ENCODE results near the gene P2RX4.

Gene P2RX4

GRCh38 chr12:121170611-121171260 lies 39.2 kb upstream of the P2RX4 start:
- Histone ChIP-seq H3K4me3 (ENCODE audit: insufficient read depth, low read depth, low read length, poor library complexity, severe bottlenecking) (no peak overlapping the region), H3K27ac (ENCODE audit: insufficient read depth, low read length, poor library complexity, severe bottlenecking) (no peak overlapping the region), H3K9me3 (ENCODE audit: control insufficient read depth, low read length) (no peaks in the 10 kb centered on the region), H3K4me1 (ENCODE audit: control insufficient read depth, insufficient read depth, low read length, poor library complexity, severe bottlenecking) (no peaks in the 10 kb centered on the region), H3K27me3 (replicated peaks; ENCODE audit: control insufficient read depth, insufficient read depth, low read length, poor library complexity, severe bottlenecking) (no peaks in the 10 kb centered on the region), H3K36me3 (ENCODE audit: control insufficient read depth, insufficient read depth, low read length) (peaks cover 9% of the 10 kb centered on the region)
- DNase-seq: no peak

GRCh38 chr12:121172145-121172544 lies 37.8 kb upstream of the P2RX4 start:
- Histone ChIP-seq H3K27ac (ENCODE audit: insufficient read depth, low read length, poor library complexity, severe bottlenecking) (no peak overlapping the region), H3K27me3 (replicated peaks; ENCODE audit: control insufficient read depth, insufficient read depth, low read length, poor library complexity, severe bottlenecking) (no peaks in the 10 kb centered on the region), H3K36me3 (ENCODE audit: control insufficient read depth, insufficient read depth, low read length) (peaks cover 6% of the 10 kb centered on the region), H3K4me1 (ENCODE audit: control insufficient read depth, insufficient read depth, low read length, poor library complexity, severe bottlenecking) (no peaks in the 10 kb centered on the region), H3K4me3 (ENCODE audit: insufficient read depth, low read depth, low read length, poor library complexity, severe bottlenecking) (no peak overlapping the region), H3K9me3 (ENCODE audit: control insufficient read depth, low read length) (no peaks in the 10 kb centered on the region)
- no peak for DNase-seq

- Histone ChIP-seq H3K27ac (ENCODE audit: insufficient read depth, low read length, poor library complexity, severe bottlenecking) (no peak overlapping the region), H3K9me3 (ENCODE audit: control insufficient read depth, low read length) (no peaks in the 10 kb centered on the region), H3K36me3 (ENCODE audit: control insufficient read depth, insufficient read depth, low read length) (peaks cover 5% of the 10 kb centered on the region), H3K4me1 (ENCODE audit: control insufficient read depth, insufficient read depth, low read length, poor library complexity, severe bottlenecking) (no peaks in the 10 kb centered on the region), H3K27me3 (replicated peaks; ENCODE audit: control insufficient read depth, insufficient read depth, low read length, poor library complexity, severe bottlenecking) (no peaks in the 10 kb centered on the region), H3K4me3 (ENCODE audit: insufficient read depth, low read depth, low read length, poor library complexity, severe bottlenecking) (no peak overlapping the region)
- no peak for DNase-seq
Observed at GRCh38 chr12:121175383-121176119, 34.4 kb upstream of the P2RX4 start.

DNA sequence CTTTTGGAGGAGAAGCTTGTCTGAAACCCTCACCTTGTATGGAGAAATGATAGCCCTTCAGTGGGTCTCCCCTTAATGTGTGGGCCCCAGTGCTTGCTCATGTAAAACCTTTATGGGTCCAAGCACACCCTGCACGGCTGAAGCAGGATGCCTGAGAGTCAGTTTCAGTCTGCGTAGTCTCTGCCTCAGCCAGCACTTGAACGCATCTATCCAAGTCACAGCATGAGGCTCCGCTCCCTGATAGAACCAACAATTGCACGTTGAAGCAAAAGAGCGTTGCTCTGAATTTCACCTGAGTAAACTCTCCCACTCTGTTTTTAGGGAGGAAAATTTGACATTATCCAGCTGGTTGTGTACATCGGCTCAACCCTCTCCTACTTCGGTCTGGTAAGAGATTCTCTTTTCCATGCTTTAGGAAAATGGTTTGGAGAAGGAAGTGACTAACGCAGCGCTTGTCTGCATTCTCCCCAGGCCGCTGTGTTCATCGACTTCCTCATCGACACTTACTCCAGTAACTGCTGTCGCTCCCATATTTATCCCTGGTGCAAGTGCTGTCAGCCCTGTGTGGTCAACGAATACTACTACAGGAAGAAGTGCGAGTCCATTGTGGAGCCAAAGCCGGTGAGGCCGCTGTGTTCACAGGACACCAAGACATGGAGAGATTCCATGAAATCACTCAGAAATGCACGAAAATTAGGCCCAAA lies 33.0 kb upstream of the P2RX4 start:
- DNase-seq: no peak
- H3K9me3 ChIP-seq (ENCODE audit: control insufficient read depth, low read length): no peaks in the 10 kb centered on the region
- no peak overlapping the region for H3K27ac ChIP-seq (ENCODE audit: insufficient read depth, low read length, poor library complexity, severe bottlenecking)
- H3K27me3 ChIP-seq (replicated peaks; ENCODE audit: control insufficient read depth, insufficient read depth, low read length, poor library complexity, severe bottlenecking): no peaks in the 10 kb centered on the region
- peaks cover 5% of the 10 kb centered on the region for H3K36me3 ChIP-seq (ENCODE audit: control insufficient read depth, insufficient read depth, low read length)
- H3K4me3 ChIP-seq (ENCODE audit: insufficient read depth, low read depth, low read length, poor library complexity, severe bottlenecking): no peak overlapping the region
- H3K4me1 ChIP-seq (ENCODE audit: control insufficient read depth, insufficient read depth, low read length, poor library complexity, severe bottlenecking): no peaks in the 10 kb centered on the region

DNA sequence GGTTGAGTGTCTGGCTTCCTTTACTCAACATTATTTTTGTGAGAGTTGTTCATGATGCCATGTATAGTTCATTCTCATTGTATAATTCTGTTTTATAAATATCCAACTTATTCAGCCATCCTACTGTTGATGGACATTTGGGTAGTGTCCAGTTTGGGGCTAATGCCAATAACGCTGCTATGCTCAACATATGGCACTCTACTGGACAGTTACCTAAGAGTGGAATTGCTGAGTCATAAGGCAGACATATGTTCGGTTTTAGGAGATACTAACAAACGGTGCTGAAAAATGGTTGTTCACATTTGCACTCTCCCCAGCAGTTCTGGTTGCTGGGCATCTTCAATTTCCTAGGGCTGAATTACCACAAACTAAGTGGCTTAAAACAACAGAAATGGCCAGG lies 28.7 kb upstream of the P2RX4 start:
- no peak overlapping the region for H3K27ac ChIP-seq (ENCODE audit: insufficient read depth, low read length, poor library complexity, severe bottlenecking)
- H3K27me3 ChIP-seq (replicated peaks; ENCODE audit: control insufficient read depth, insufficient read depth, low read length, poor library complexity, severe bottlenecking): no peaks in the 10 kb centered on the region
- no peak overlapping the region for H3K4me3 ChIP-seq (ENCODE audit: insufficient read depth, low read depth, low read length, poor library complexity, severe bottlenecking)
- no peak for DNase-seq
- H3K9me3 ChIP-seq (ENCODE audit: control insufficient read depth, low read length): no peaks in the 10 kb centered on the region
- peaks cover 10% of the 10 kb centered on the region for H3K36me3 ChIP-seq (ENCODE audit: control insufficient read depth, insufficient read depth, low read length)
- H3K4me1 ChIP-seq (ENCODE audit: control insufficient read depth, insufficient read depth, low read length, poor library complexity, severe bottlenecking): no peaks in the 10 kb centered on the region

- Histone ChIP-seq H3K36me3 (ENCODE audit: control insufficient read depth, insufficient read depth, low read length) (peaks cover 5% of the 10 kb centered on the region), H3K4me3 (ENCODE audit: insufficient read depth, low read depth, low read length, poor library complexity, severe bottlenecking) (no peak overlapping the region), H3K9me3 (ENCODE audit: control insufficient read depth, low read length) (no peaks in the 10 kb centered on the region), H3K27me3 (replicated peaks; ENCODE audit: control insufficient read depth, insufficient read depth, low read length, poor library complexity, severe bottlenecking) (no peaks in the 10 kb centered on the region), H3K4me1 (ENCODE audit: control insufficient read depth, insufficient read depth, low read length, poor library complexity, severe bottlenecking) (no peaks in the 10 kb centered on the region), H3K27ac (ENCODE audit: insufficient read depth, low read length, poor library complexity, severe bottlenecking) (no peak overlapping the region)
- no peak for DNase-seq
Observed at GRCh38 chr12:121182222-121182893, 27.6 kb upstream of the P2RX4 start.

DNA sequence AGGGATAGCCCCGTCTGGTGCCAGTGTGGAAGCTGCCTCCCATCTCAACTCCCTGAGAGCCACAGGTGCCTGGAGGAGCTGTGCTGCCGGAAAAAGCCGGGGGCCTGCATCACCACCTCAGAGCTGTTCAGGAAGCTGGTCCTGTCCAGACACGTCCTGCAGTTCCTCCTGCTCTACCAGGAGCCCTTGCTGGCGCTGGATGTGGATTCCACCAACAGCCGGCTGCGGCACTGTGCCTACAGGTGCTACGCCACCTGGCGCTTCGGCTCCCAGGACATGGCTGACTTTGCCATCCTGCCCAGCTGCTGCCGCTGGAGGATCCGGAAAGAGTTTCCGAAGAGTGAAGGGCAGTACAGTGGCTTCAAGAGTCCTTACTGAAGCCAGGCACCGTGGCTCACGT lies 25.5 kb upstream of the P2RX4 start:
- H3K9me3 ChIP-seq (ENCODE audit: control insufficient read depth, low read length): no peaks in the 10 kb centered on the region
- peaks cover 5% of the 10 kb centered on the region for H3K36me3 ChIP-seq (ENCODE audit: control insufficient read depth, insufficient read depth, low read length)
- H3K27me3 ChIP-seq (replicated peaks; ENCODE audit: control insufficient read depth, insufficient read depth, low read length, poor library complexity, severe bottlenecking): no peaks in the 10 kb centered on the region
- no peak overlapping the region for H3K4me3 ChIP-seq (ENCODE audit: insufficient read depth, low read depth, low read length, poor library complexity, severe bottlenecking)
- no peaks in the 10 kb centered on the region for H3K4me1 ChIP-seq (ENCODE audit: control insufficient read depth, insufficient read depth, low read length, poor library complexity, severe bottlenecking)
- H3K27ac ChIP-seq (ENCODE audit: insufficient read depth, low read length, poor library complexity, severe bottlenecking): no peak overlapping the region
- no peak for DNase-seq

DNA sequence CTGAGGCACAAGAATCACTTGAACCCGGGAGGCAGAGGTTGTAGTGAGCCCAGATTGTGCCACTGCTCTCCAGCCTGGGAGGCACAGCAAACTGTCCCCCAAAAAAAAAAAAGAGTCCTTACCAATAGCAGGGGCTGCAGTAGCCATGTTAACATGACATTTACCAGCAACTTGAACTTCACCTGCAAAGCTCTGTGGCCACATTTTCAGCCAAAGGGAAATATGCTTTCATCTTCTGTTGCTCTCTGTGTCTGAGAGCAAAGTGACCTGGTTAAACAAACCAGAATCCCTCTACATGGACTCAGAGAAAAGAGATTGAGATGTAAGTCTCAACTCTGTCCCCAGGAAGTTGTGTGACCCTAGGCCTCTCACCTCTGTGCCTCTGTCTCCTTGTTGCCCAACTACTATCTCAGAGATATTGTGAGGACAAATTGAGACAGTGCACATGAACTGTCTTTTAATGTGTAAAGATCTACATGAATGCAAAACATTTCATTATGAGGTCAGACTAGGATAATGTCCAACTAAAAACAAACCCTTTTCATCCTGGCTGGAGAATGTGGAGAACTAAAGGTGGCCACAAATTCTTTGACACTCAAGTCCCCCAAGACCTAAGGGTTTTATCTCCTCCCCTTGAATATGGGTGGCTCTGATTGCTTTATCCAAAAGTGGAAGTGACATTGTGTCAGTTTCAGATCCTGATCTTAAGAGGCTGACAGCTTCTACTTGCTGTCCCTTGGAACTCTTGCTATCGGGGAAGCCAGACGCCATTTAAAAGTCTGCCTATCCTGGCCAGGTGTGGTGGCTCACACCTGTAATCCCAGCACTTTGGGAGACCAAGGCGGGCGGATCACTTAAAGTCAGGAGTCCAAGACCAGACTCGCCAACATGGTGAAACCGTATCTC lies 24.7 kb upstream of the P2RX4 start:
- Histone ChIP-seq H3K36me3 (ENCODE audit: control insufficient read depth, insufficient read depth, low read length) (peaks cover 5% of the 10 kb centered on the region), H3K27ac (ENCODE audit: insufficient read depth, low read length, poor library complexity, severe bottlenecking) (no peak overlapping the region), H3K9me3 (ENCODE audit: control insufficient read depth, low read length) (no peaks in the 10 kb centered on the region), H3K27me3 (replicated peaks; ENCODE audit: control insufficient read depth, insufficient read depth, low read length, poor library complexity, severe bottlenecking) (no peaks in the 10 kb centered on the region), H3K4me1 (ENCODE audit: control insufficient read depth, insufficient read depth, low read length, poor library complexity, severe bottlenecking) (no peaks in the 10 kb centered on the region), H3K4me3 (ENCODE audit: insufficient read depth, low read depth, low read length, poor library complexity, severe bottlenecking) (no peak overlapping the region)
- no peak for DNase-seq

DNA sequence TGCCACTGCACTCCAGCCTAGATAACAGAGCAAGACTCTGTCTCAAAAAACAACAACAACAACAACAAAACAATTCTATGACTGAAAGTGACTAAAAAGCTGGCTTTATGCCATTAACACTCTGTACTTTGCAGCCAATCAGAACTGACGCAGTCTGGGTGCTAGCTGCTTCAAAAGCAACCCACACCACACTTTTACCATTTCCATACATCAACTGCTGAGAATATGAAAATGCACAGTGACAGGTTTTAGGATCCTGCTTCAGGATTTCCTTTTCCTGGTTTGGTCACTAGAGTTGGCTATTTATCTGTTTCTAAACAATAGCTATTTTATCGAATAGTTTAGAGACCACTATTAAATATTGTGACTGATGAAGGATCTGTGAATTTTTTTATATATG lies 23.1 kb upstream of the P2RX4 start:
- Histone ChIP-seq H3K27ac (ENCODE audit: insufficient read depth, low read length, poor library complexity, severe bottlenecking) (no peak overlapping the region), H3K36me3 (ENCODE audit: control insufficient read depth, insufficient read depth, low read length) (peaks cover 5% of the 10 kb centered on the region), H3K4me3 (ENCODE audit: insufficient read depth, low read depth, low read length, poor library complexity, severe bottlenecking) (no peak overlapping the region), H3K27me3 (replicated peaks; ENCODE audit: control insufficient read depth, insufficient read depth, low read length, poor library complexity, severe bottlenecking) (no peaks in the 10 kb centered on the region), H3K4me1 (ENCODE audit: control insufficient read depth, insufficient read depth, low read length, poor library complexity, severe bottlenecking) (no peaks in the 10 kb centered on the region), H3K9me3 (ENCODE audit: control insufficient read depth, low read length) (no peaks in the 10 kb centered on the region)
- no peak for DNase-seq
